ENCODE results near the gene TGIF2. TPM values are rescaled to one million over a fixed set of nuclear protein-coding genes. Genes with fewer than 3 reads are reported as not detected.

TGIF2 gene
- total and polyA plus RNA-seq, 2 of the 13 experiments (the other 11 are each of a cell fraction or from before 2014, with no cell fraction given) = 41.3 to 53.9 TPM

DNA sequence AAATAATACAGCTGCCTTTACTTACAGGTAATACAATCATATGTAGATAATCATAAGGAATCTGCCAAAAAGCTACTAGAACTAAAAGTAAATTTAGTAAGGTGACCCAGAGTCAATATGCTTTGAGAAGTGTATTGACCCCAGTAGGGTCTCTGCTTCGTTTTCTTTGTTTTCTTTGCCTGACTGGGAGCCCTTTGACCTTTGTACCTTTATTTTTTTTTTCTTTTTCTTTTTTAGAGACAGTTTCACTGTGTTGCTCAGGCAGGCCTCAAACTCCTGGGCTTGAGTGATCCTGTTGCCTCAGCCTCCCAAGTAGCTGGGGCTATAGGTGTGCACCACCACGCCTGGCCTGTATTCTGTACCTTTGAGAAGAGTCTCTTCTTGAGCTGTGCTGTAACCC is 50.0 kb downstream of the TGIF2 start (continued):
- TF ChIP-seq, protein P1, sequence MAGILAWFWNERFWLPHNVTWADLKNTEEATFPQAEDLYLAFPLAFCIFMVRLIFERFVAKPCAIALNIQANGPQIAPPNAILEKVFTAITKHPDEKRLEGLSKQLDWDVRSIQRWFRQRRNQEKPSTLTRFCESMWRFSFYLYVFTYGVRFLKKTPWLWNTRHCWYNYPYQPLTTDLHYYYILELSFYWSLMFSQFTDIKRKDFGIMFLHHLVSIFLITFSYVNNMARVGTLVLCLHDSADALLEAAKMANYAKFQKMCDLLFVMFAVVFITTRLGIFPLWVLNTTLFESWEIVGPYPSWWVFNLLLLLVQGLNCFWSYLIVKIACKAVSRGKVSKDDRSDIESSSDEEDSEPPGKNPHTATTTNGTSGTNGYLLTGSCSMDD (CRISPR knock-in tag; IDR thresholded peaks at IDR 0.05) = no peak
- TF ChIP-seq, protein P2, sequence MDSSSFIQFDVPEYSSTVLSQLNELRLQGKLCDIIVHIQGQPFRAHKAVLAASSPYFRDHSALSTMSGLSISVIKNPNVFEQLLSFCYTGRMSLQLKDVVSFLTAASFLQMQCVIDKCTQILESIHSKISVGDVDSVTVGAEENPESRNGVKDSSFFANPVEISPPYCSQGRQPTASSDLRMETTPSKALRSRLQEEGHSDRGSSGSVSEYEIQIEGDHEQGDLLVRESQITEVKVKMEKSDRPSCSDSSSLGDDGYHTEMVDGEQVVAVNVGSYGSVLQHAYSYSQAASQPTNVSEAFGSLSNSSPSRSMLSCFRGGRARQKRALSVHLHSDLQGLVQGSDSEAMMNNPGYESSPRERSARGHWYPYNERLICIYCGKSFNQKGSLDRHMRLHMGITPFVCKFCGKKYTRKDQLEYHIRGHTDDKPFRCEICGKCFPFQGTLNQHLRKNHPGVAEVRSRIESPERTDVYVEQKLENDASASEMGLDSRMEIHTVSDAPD (CRISPR knock-in tag; IDR thresholded peaks at IDR 0.05) = no peak
- TF ChIP-seq HOXD1 (CRISPR knock-in tag; IDR thresholded peaks at IDR 0.05) (no peak), MXD4 (CRISPR knock-in tag; IDR thresholded peaks at IDR 0.05) (no peak), TRIM24 (CRISPR knock-in tag; IDR thresholded peaks at IDR 0.05) (no peak), NR2C2 (CRISPR knock-in tag; IDR thresholded peaks at IDR 0.05; ENCODE audit: borderline replicate concordance) (peak; percentile 55; the same call in 1 of the 2 replicates), ZNF841 (CRISPR knock-in tag; IDR thresholded peaks at IDR 0.05; ENCODE audit: borderline replicate concordance) (no peak), ZNF251 (CRISPR knock-in tag; IDR thresholded peaks at IDR 0.05) (no peak), EZH2 (conservative IDR thresholded peaks at IDR 0.05; ENCODE audit: low read depth, low read length) (no peak), ZNF780A (CRISPR knock-in tag; IDR thresholded peaks at IDR 0.05) (no peak), PITX1 (CRISPR knock-in tag; IDR thresholded peaks at IDR 0.05) (no peak), NCOA2 (CRISPR knock-in tag; IDR thresholded peaks at IDR 0.05) (peak; percentile 43; the same call in 1 of the 2 replicates), SALL1 (CRISPR knock-in tag; IDR thresholded peaks at IDR 0.05) (peak; percentile 4; the same call in 1 of the 2 replicates), ZNF296 (CRISPR knock-in tag; conservative IDR thresholded peaks at IDR 0.05) (no peak)
- TF ChIP-seq, protein P3, sequence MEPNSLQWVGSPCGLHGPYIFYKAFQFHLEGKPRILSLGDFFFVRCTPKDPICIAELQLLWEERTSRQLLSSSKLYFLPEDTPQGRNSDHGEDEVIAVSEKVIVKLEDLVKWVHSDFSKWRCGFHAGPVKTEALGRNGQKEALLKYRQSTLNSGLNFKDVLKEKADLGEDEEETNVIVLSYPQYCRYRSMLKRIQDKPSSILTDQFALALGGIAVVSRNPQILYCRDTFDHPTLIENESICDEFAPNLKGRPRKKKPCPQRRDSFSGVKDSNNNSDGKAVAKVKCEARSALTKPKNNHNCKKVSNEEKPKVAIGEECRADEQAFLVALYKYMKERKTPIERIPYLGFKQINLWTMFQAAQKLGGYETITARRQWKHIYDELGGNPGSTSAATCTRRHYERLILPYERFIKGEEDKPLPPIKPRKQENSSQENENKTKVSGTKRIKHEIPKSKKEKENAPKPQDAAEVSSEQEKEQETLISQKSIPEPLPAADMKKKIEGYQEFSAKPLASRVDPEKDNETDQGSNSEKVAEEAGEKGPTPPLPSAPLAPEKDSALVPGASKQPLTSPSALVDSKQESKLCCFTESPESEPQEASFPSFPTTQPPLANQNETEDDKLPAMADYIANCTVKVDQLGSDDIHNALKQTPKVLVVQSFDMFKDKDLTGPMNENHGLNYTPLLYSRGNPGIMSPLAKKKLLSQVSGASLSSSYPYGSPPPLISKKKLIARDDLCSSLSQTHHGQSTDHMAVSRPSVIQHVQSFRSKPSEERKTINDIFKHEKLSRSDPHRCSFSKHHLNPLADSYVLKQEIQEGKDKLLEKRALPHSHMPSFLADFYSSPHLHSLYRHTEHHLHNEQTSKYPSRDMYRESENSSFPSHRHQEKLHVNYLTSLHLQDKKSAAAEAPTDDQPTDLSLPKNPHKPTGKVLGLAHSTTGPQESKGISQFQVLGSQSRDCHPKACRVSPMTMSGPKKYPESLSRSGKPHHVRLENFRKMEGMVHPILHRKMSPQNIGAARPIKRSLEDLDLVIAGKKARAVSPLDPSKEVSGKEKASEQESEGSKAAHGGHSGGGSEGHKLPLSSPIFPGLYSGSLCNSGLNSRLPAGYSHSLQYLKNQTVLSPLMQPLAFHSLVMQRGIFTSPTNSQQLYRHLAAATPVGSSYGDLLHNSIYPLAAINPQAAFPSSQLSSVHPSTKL (CRISPR knock-in tag; IDR thresholded peaks at IDR 0.05) = peak; percentile 71
- TF ChIP-seq, protein P4, sequence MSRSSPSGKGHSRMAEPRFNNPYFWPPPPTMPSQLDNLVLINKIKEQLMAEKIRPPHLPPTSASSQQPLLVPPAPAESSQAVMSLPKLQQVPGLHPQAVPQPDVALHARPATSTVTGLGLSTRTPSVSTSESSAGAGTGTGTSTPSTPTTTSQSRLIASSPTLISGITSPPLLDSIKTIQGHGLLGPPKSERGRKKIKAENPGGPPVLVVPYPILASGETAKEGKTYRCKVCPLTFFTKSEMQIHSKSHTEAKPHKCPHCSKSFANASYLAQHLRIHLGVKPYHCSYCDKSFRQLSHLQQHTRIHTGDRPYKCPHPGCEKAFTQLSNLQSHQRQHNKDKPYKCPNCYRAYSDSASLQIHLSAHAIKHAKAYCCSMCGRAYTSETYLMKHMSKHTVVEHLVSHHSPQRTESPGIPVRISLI (CRISPR knock-in tag; IDR thresholded peaks at IDR 0.05; ENCODE audit: borderline replicate concordance) = peak; percentile 94
- TF ChIP-seq, protein P5, sequence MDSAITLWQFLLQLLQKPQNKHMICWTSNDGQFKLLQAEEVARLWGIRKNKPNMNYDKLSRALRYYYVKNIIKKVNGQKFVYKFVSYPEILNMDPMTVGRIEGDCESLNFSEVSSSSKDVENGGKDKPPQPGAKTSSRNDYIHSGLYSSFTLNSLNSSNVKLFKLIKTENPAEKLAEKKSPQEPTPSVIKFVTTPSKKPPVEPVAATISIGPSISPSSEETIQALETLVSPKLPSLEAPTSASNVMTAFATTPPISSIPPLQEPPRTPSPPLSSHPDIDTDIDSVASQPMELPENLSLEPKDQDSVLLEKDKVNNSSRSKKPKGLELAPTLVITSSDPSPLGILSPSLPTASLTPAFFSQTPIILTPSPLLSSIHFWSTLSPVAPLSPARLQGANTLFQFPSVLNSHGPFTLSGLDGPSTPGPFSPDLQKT (CRISPR knock-in tag; IDR thresholded peaks at IDR 0.05; ENCODE audit: borderline replicate concordance) = no peak
